DND-41 (cell line): ENCODE measurements around the gene SUCO.

ENCODE experiments used
- EZH2 ChIP-seq: IDR thresholded peaks from 3 replicates; pipeline ENCODE4 v1.6.1; 2012; ENCODE audit warnings: borderline replicate concordance, low read depth, mild to moderate bottlenecking, moderate library complexity, low read length, inconsistent platforms; ENCODE audit not compliant: severe bottlenecking
- TF ChIP-seq, protein P1 (sequence below): IDR thresholded peaks from 2 replicates; pipeline ENCODE4 v1.5.1; 2012; ENCODE audit warnings: borderline replicate concordance, low read length, moderate library complexity, mild to moderate bottlenecking; ENCODE audit not compliant: poor library complexity, severe bottlenecking; ENCODE audit errors: extremely low read depth

- TF ChIP-seq, protein P1, sequence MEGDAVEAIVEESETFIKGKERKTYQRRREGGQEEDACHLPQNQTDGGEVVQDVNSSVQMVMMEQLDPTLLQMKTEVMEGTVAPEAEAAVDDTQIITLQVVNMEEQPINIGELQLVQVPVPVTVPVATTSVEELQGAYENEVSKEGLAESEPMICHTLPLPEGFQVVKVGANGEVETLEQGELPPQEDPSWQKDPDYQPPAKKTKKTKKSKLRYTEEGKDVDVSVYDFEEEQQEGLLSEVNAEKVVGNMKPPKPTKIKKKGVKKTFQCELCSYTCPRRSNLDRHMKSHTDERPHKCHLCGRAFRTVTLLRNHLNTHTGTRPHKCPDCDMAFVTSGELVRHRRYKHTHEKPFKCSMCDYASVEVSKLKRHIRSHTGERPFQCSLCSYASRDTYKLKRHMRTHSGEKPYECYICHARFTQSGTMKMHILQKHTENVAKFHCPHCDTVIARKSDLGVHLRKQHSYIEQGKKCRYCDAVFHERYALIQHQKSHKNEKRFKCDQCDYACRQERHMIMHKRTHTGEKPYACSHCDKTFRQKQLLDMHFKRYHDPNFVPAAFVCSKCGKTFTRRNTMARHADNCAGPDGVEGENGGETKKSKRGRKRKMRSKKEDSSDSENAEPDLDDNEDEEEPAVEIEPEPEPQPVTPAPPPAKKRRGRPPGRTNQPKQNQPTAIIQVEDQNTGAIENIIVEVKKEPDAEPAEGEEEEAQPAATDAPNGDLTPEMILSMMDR, result no peak
- TF ChIP-seq EZH2, result no peak
Observed at GRCh38 chr1:172630056-172630818, 97.3 kb downstream of the SUCO start.
